ENCODE data around the gene MMAB.
A peak's percentile ranks its signal among the peaks of the same experiment; 100 is the strongest.

Gene MMAB

GRCh38 chr12:109572506-109572845, 828 bp downstream of the MMAB start:
- H3K9ac ChIP-seq (ENCODE audit: low read depth, low read length, poor library complexity), result no peak overlapping the region
- no peak overlapping the region for H3K27ac ChIP-seq (replicated peaks; ENCODE audit: low read length)
- H3K79me1 ChIP-seq (ENCODE audit: low read depth, low read length), result no peaks in the 10 kb centered on the region
- peaks cover 13 to 15% of the 10 kb centered on the region in 2 donors for H3K4me1 ChIP-seq (ENCODE audit: control insufficient read depth in 2 of 2, insufficient read depth in 1 of 2, low read depth in 1 of 2, low read length in 2 of 2)
- H4K91ac ChIP-seq (ENCODE audit: low read depth, low read length, poor library complexity), result no peak overlapping the region
- H2BK120ac ChIP-seq (ENCODE audit: low read depth, low read length), result no peak overlapping the region
- peaks cover 24 to 77% of the 10 kb centered on the region in 2 donors for H3K36me3 ChIP-seq (replicated peaks in 1 of 2; ENCODE audit: control insufficient read depth in 2 of 2, insufficient read depth in 2 of 2, low read length in 2 of 2)
- H3K4ac ChIP-seq (ENCODE audit: low read length), result no peak overlapping the region
- no peak overlapping the region for H3K4me2 ChIP-seq (ENCODE audit: insufficient read depth, low read length, poor library complexity, severe bottlenecking)
- H3K18ac ChIP-seq (ENCODE audit: low read length), result no peak overlapping the region
- peaks cover 0 to 2% of the 10 kb centered on the region in 2 donors for H3K9me3 ChIP-seq (replicated peaks in 1 of 2; ENCODE audit: control insufficient read depth in 2 of 2, insufficient read depth in 1 of 2, low read depth in 1 of 2, low read length in 2 of 2)
- H2BK15ac ChIP-seq (ENCODE audit: low read length), result no peak overlapping the region
- no peak overlapping the region for H3K23ac ChIP-seq (ENCODE audit: low read depth, low read length, poor library complexity)
- H2BK5ac ChIP-seq (ENCODE audit: low read length), result no peak overlapping the region
- no CpG with 5 or more reads among the region's 3 CpGs for WGBS, 2 donors (ENCODE audit: extremely low coverage in 2 of 2, insufficient read length in 2 of 2, insufficient replicate concordance in 1 of 2)
- no peak overlapping the region for H2AK5ac ChIP-seq (ENCODE audit: low read depth, low read length)
- peak overlapping the region; percentile 94 for H2AFZ ChIP-seq (ENCODE audit: low read length)
- H4K8ac ChIP-seq (ENCODE audit: low read depth, low read length), result no peak overlapping the region
- H2BK12ac ChIP-seq (ENCODE audit: low read length), result no peak overlapping the region
- no peak overlapping the region for H3K14ac ChIP-seq (ENCODE audit: low read length)
- no peaks in the 10 kb centered on the region for H3K27me3 ChIP-seq (ENCODE audit: control insufficient read depth in 3 of 3, insufficient read depth in 3 of 3, low read depth in 1 of 3, low read length in 3 of 3)
- peak overlapping the region in 1 of 2 donors; percentile 92 for H3K4me3 ChIP-seq (ENCODE audit: low read length in 2 of 2)
- no peak for DNase-seq (ENCODE audit: low spot score)

DNA sequence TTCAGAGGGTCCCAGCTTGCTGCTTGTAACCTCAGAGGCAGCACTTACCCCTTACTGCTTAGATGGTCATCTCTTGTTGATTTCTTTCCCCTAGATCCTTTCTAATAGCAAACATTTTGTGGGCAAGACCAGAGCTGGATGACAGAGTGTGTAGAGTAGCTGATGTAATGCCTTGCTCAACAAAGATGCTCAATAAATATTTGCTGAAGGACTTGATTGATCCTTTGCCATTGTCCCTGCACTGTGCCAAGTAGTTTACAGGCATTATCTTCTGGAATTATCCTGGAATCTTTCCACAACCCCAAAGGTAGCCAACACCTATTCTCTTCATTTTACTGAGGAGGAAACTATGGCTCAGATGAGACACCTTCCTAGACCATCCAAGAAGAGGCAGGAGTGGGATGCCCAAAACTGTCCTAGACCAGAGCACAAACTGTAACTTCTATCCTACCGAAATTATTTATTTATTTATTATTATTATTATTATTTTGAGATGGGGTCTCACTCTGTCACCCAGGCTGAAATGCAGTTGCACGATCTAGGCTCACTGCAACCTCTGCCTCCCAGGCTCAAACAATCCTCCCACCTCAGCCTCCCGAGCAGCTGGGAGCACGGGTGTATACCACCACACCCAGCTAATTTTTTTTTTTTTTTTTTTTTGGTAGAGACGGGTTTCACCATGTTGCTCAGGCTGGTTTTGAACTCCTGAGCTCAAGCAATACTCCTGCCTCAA, 1.4 kb downstream of the MMAB start:
- H3K4me1 ChIP-seq (ENCODE audit: control insufficient read depth in 2 of 2, insufficient read depth in 1 of 2, low read depth in 1 of 2, low read length in 2 of 2), result peaks cover 13 to 15% of the 10 kb centered on the region in 2 donors
- H3K4ac ChIP-seq (ENCODE audit: low read length), result no peak overlapping the region
- no peak overlapping the region for H2AFZ ChIP-seq (ENCODE audit: low read length)
- H3K23ac ChIP-seq (ENCODE audit: low read depth, low read length, poor library complexity), result no peak overlapping the region
- peaks cover 22 to 77% of the 10 kb centered on the region in 2 donors for H3K36me3 ChIP-seq (replicated peaks in 1 of 2; ENCODE audit: control insufficient read depth in 2 of 2, insufficient read depth in 2 of 2, low read length in 2 of 2)
- H3K9me3 ChIP-seq (replicated peaks in 1 of 2; ENCODE audit: control insufficient read depth in 2 of 2, insufficient read depth in 1 of 2, low read depth in 1 of 2, low read length in 2 of 2), result peaks cover 0 to 2% of the 10 kb centered on the region in 2 donors
- no peak overlapping the region for H2BK15ac ChIP-seq (ENCODE audit: low read length)
- H3K79me1 ChIP-seq (ENCODE audit: low read depth, low read length), result no peaks in the 10 kb centered on the region
- H3K14ac ChIP-seq (ENCODE audit: low read length), result no peak overlapping the region
- no peak overlapping the region for H2AK5ac ChIP-seq (ENCODE audit: low read depth, low read length)
- H4K91ac ChIP-seq (ENCODE audit: low read depth, low read length, poor library complexity), result no peak overlapping the region
- no peak overlapping the region for H2BK120ac ChIP-seq (ENCODE audit: low read depth, low read length)
- no peak overlapping the region for H2BK12ac ChIP-seq (ENCODE audit: low read length)
- H3K27me3 ChIP-seq (ENCODE audit: control insufficient read depth in 3 of 3, insufficient read depth in 3 of 3, low read depth in 1 of 3, low read length in 3 of 3), result no peaks in the 10 kb centered on the region
- no peak overlapping the region for H3K4me2 ChIP-seq (ENCODE audit: insufficient read depth, low read length, poor library complexity, severe bottlenecking)
- H3K18ac ChIP-seq (ENCODE audit: low read length), result no peak overlapping the region
- H2BK5ac ChIP-seq (ENCODE audit: low read length), result no peak overlapping the region
- no peak overlapping the region for H3K27ac ChIP-seq (replicated peaks; ENCODE audit: low read length)
- no peak overlapping the region for H3K9ac ChIP-seq (ENCODE audit: low read depth, low read length, poor library complexity)
- no CpG with 5 or more reads among the region's 5 CpGs for WGBS, 2 donors (ENCODE audit: extremely low coverage in 2 of 2, insufficient read length in 2 of 2, insufficient replicate concordance in 1 of 2)
- no peak overlapping the region for H4K8ac ChIP-seq (ENCODE audit: low read depth, low read length)
- H3K4me3 ChIP-seq (ENCODE audit: low read length in 2 of 2), result peak overlapping the region in 1 of 2 donors; percentile 92
- DNase-seq (ENCODE audit: low spot score), result no peak

DNA sequence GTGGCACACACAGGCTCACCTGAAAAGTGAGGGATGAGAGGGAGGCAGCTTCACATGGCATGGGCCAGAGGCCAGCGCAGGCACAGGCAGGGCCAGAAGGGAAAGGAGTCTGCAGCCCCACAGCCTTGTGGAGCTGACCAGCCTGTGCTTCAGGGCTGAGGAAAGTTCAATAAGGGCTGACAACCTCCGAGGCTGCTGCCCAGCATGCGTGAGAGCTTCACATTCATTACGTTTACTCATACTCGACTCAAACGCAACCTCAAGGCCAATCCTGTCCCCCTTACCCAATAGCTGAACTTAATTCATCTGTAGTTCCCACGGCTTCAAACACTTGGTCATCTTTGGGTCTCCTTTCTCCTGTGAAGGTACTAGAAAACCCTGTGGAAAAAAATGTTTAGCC, 4.8 kb downstream of the MMAB start:
- peak overlapping the region; percentile 50 for H3K9ac ChIP-seq (ENCODE audit: low read depth, low read length, poor library complexity)
- H2AFZ ChIP-seq (ENCODE audit: low read length), result no peak overlapping the region
- H3K36me3 ChIP-seq (replicated peaks in 1 of 2; ENCODE audit: control insufficient read depth in 2 of 2, insufficient read depth in 2 of 2, low read length in 2 of 2), result peaks cover 37 to 85% of the 10 kb centered on the region in 2 donors
- H3K18ac ChIP-seq (ENCODE audit: low read length), result no peak overlapping the region
- no peak overlapping the region for H3K4me2 ChIP-seq (ENCODE audit: insufficient read depth, low read length, poor library complexity, severe bottlenecking)
- peaks cover 0 to 2% of the 10 kb centered on the region in 2 donors for H3K9me3 ChIP-seq (replicated peaks in 1 of 2; ENCODE audit: control insufficient read depth in 2 of 2, insufficient read depth in 1 of 2, low read depth in 1 of 2, low read length in 2 of 2)
- no peak overlapping the region for H3K4ac ChIP-seq (ENCODE audit: low read length)
- H3K14ac ChIP-seq (ENCODE audit: low read length), result no peak overlapping the region
- H3K4me3 ChIP-seq (ENCODE audit: low read length in 2 of 2), result no peak overlapping the region
- no peaks in the 10 kb centered on the region for H3K27me3 ChIP-seq (ENCODE audit: control insufficient read depth in 3 of 3, insufficient read depth in 3 of 3, low read depth in 1 of 3, low read length in 3 of 3)
- no peak overlapping the region for H2BK5ac ChIP-seq (ENCODE audit: low read length)
- no CpG with 5 or more reads among the region's 7 CpGs for WGBS, 2 donors (ENCODE audit: extremely low coverage in 2 of 2, insufficient read length in 2 of 2, insufficient replicate concordance in 1 of 2)
- no peak overlapping the region for H2AK5ac ChIP-seq (ENCODE audit: low read depth, low read length)
- H2BK120ac ChIP-seq (ENCODE audit: low read depth, low read length), result no peak overlapping the region
- no peak overlapping the region for H2BK12ac ChIP-seq (ENCODE audit: low read length)
- peaks cover 6 to 9% of the 10 kb centered on the region in 2 donors for H3K4me1 ChIP-seq (ENCODE audit: control insufficient read depth in 2 of 2, insufficient read depth in 1 of 2, low read depth in 1 of 2, low read length in 2 of 2)
- no peak overlapping the region for H4K8ac ChIP-seq (ENCODE audit: low read depth, low read length)
- no peak overlapping the region for H4K91ac ChIP-seq (ENCODE audit: low read depth, low read length, poor library complexity)
- no peaks in the 10 kb centered on the region for H3K79me1 ChIP-seq (ENCODE audit: low read depth, low read length)
- no peak for DNase-seq (ENCODE audit: low spot score)
- H2BK15ac ChIP-seq (ENCODE audit: low read length), result no peak overlapping the region
- no peak overlapping the region for H3K27ac ChIP-seq (replicated peaks; ENCODE audit: low read length)
- no peak overlapping the region for H3K23ac ChIP-seq (ENCODE audit: low read depth, low read length, poor library complexity)

DNA sequence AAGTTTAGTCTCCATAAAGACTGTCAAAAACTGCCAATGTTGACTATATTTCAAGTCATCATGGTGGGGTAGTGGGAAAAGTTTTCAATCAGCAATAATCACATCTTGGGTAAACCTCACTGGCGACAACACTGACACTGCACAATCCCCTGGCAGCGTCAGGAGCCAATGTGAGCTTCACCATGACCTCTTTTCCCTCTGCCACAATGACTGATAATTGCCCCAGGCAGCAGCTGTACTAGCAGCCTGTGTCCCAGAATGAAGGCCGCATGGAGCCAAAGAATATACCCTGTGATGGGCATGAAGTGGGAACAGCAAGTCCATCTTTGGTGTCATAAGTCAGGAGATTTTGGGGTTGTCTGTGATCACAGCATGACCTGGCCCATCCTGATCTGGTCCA, 5.3 kb downstream of the MMAB start:
- H2BK120ac ChIP-seq (ENCODE audit: low read depth, low read length), result no peak overlapping the region
- H3K36me3 ChIP-seq (replicated peaks in 1 of 2; ENCODE audit: control insufficient read depth in 2 of 2, insufficient read depth in 2 of 2, low read length in 2 of 2), result peaks cover 40 to 90% of the 10 kb centered on the region in 2 donors
- H3K4me1 ChIP-seq (ENCODE audit: control insufficient read depth in 2 of 2, insufficient read depth in 1 of 2, low read depth in 1 of 2, low read length in 2 of 2), result peaks cover 5 to 7% of the 10 kb centered on the region in 2 donors
- H3K27me3 ChIP-seq (ENCODE audit: control insufficient read depth in 3 of 3, insufficient read depth in 3 of 3, low read depth in 1 of 3, low read length in 3 of 3), result no peaks in the 10 kb centered on the region
- no peak overlapping the region for H3K4ac ChIP-seq (ENCODE audit: low read length)
- H3K27ac ChIP-seq (replicated peaks; ENCODE audit: low read length), result no peak overlapping the region
- H3K79me1 ChIP-seq (ENCODE audit: low read depth, low read length), result no peaks in the 10 kb centered on the region
- no peak overlapping the region for H2AK5ac ChIP-seq (ENCODE audit: low read depth, low read length)
- H3K9ac ChIP-seq (ENCODE audit: low read depth, low read length, poor library complexity), result no peak overlapping the region
- no peak overlapping the region for H3K14ac ChIP-seq (ENCODE audit: low read length)
- H4K8ac ChIP-seq (ENCODE audit: low read depth, low read length), result no peak overlapping the region
- no peak overlapping the region for H3K23ac ChIP-seq (ENCODE audit: low read depth, low read length, poor library complexity)
- no peak overlapping the region for H2AFZ ChIP-seq (ENCODE audit: low read length)
- peaks cover 0 to 2% of the 10 kb centered on the region in 2 donors for H3K9me3 ChIP-seq (replicated peaks in 1 of 2; ENCODE audit: control insufficient read depth in 2 of 2, insufficient read depth in 1 of 2, low read depth in 1 of 2, low read length in 2 of 2)
- no peak overlapping the region for H2BK5ac ChIP-seq (ENCODE audit: low read length)
- no CpG with 5 or more reads among the region's 3 CpGs for WGBS, 2 donors (ENCODE audit: extremely low coverage in 2 of 2, insufficient read length in 2 of 2, insufficient replicate concordance in 1 of 2)
- H3K4me3 ChIP-seq (ENCODE audit: low read length in 2 of 2), result no peak overlapping the region
- H2BK15ac ChIP-seq (ENCODE audit: low read length), result no peak overlapping the region
- H3K4me2 ChIP-seq (ENCODE audit: insufficient read depth, low read length, poor library complexity, severe bottlenecking), result no peak overlapping the region
- no peak overlapping the region for H3K18ac ChIP-seq (ENCODE audit: low read length)
- DNase-seq (ENCODE audit: low spot score), result no peak
- H4K91ac ChIP-seq (ENCODE audit: low read depth, low read length, poor library complexity), result no peak overlapping the region
- no peak overlapping the region for H2BK12ac ChIP-seq (ENCODE audit: low read length)
